HTR-8/SVneo (cell line): ENCODE results near the gene PLEKHA5.
A peak's percentile ranks its signal among the peaks of the same experiment; 100 is the strongest.

ENCODE experiments used
- DNase-seq: peaks from one replicate; pipeline ENCODE4 v3.0.0; 2011; ENCODE audit warnings: low spot score, mixed read lengths; ENCODE audit not compliant: insufficient read length
- FAIRE-seq: peaks from 2 replicates; lab custom pipeline; 2011; peaks lifted over from hg19 to GRCh38; lab: Jason Lieb, UNC

Gene PLEKHA5

DNA sequence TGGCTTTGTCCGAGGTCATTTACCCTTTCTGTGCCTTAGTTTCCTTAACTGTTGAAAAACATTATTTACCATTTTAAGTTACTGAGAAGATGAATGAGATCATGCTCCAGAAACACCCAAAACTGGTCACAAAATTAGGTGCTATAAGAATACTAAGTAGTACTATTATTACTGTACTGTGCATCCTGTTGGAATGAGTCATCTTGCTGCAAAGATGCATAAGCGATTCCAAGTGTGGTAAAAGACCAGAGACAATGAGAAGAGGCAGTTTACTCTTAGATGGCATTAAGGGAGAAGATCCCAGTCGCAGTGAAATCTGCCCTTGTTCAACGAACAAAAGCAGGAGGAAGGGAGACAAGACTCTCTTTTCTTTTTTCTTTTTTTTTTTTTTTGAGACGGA lies 4.2 kb upstream of the PLEKHA5 start:
- no peak for DNase-seq
- no peak for FAIRE-seq

DNA sequence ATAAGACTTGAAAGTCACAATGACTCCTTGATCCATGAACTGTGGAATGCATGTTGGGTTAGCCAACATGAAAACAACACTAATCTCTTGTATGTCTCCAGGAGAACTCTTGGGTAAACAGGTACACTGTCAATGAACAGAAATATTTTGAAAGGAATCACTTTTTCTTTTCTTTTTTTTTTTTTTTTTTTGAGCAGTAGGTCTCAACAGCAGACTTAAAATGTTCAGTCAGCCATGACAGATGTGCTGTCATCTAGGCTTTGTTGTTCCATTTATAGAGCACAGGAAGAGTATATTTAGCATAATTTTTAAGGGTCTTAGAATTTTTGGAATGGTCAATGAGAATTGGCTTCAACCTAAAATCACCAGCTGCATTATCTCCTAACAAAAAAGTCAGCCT lies 2.3 kb upstream of the PLEKHA5 start:
- no peak for DNase-seq
- no peak for FAIRE-seq

DNA sequence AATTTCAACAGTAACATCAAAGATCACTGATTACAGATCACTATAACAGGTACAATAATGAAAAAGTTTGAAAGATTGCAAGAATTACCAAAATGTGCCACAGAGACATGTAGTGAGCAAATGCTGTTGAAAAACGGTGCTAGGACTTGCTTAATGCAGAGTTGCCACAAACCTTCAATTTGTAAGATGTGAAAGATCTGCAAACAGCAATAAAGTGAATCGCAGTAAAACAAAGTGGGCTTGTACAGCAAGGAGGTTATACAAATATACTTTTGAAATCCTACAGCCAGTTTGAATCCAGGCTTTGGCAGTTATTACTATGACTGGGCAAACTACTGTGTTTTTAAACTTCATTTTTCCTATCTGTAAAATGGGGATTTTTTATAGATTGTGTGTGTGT lies 1.0 kb upstream of the PLEKHA5 start:
- DNase-seq (no peak), FAIRE-seq (no peak)

DNA sequence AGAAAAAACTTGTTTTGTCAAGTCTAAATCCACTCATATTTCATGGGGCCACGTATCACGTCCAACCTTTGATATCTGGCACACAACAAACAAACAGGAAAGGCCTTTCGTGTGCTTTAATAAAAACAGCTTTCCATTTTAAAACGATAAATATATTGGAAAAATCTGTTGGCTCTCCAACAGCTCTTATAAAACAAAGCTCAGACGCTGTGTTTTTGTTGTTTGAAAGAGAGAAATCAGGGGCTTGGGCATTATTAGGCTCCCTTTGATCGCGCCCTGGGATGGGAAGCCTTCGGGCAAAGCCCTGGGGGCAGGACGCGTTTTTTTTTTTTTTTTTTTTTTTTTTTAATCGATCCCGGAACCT lies 429 bp upstream of the PLEKHA5 start:
- DNase-seq: no peak
- no peak for FAIRE-seq

DNA sequence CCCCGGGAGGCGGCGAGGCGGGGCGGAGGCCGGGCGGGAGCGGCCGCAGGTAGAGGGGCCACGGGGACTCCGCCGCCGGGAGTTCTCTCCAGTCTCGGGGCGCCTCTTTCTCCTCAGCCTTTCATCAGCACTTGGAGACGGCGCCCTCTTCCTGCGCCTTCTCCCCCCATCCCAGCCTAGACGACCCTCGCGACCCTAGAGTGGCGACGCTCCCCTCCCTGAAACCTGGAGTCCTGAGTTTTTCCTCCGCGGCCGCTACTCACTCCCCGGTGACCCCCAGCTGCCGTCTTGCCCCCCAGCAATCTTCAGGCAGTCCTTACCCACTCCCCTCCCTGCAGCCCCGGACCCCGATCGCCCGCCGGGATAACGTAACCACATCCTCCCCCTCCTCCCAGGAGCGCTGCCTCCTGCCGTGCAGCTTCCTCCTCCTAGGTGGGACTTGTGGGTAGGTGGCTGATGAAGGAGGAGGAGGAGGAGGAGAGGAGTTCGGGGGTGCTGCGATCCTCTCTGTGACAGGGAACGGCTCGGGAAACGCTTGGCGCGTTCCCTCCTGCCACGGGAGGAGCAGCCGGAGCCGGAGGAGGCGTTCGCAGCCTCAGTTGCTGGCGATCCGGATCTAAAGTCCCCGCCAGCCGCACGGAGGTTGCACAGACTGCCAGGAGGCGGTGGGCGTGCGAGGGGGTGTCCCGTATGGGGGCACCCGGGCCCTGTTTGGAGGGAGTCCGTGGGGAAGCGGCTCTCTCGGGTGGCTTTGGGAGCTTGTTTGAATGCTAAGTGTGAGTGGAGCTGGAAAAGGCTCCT lies 891 bp downstream of the PLEKHA5 start:
- FAIRE-seq: peak; percentile 92

DNA sequence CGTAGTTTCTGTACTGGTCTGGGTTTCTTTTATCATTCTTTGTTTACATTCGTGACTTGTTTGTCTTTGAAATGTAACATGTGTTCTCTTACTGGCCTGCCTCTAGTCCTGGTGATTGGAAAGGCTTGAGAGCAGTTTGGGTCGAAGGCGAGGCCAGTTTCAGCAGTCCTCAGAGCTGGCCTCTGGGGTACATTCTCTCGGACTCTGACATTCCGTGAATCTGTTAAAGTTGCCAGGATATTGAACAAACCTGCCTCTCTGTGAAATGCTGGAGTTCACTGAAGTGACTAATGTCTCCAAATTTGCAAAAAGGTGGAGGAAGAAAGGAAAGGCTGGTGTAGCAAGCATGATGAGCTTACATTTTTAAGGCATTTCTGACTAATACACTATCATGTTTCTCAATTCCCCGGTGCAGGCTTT lies 1.5 kb downstream of the PLEKHA5 start:
- FAIRE-seq: peak; percentile 16
- peak; percentile 14 for DNase-seq

More for the DNA sequence above, 891 bp downstream of the PLEKHA5 start:
- DNase-seq: peak; percentile 25

DNA sequence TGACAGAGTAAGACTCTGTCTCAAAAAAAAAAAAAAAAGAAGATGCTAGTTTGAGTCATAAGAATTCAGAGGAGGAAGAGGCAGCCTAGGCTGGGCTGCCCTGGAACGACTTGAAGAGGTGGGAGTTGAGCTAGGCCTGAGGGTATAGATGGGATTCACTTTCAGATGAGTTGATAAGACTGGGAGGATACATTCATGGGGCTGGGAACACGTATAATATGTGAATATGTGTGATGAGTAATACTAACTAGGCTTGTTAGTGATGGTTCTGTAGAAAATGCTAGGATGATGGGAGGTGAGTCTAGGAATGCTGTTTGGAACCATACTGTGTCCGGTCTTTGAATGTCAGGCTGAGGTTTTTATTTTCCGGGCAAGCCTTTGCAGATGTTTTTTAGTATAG lies 9.0 kb downstream of the PLEKHA5 start:
- DNase-seq: peak; percentile 71
- peak; percentile 49 for FAIRE-seq

DNA sequence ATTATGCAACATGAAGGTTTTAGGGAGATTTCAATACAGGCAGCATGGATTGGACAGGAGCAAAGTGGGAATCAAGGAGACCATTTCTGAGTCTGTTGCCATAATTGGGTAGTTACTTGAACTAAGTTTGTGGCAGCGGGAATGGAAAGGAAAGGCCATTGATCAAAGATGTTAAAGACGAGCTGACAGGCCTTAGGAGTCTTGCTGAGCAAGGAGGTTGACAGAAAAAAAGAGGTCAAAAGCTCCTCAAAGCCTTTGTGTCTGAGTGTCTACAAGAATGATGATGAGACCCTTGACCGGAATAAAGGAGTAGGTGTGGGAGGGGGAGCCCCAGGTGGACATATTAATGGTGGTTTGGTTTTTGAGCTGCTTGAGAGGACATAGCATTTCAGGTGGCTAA lies 9.4 kb downstream of the PLEKHA5 start:
- DNase-seq (no peak), FAIRE-seq (no peak)

DNA sequence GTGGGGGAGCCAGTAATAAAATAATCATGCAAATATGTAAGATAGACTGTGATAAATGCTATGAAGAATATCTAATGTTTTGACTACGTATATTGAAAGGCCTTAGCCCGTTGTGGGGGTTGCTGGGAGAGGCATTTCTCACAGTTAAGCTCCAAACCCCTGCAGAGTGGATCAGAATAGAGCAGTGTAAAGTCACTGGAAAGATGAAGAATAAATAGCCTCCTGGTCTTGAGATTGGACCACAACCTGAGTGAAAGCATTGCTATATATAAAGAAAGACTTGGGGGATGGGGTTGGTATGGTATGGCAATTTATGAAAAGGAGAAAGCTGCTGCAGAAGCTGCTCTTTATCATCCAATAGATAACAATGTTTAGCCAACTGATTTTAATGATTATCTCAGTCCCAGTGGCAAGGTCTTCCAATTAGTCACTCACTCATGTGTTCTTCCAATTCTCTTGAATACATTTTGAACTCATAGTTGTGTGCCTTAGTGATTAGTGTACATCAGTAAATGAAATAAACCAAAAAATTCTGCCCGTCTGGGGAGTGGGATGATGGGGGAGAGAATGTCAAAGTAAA lies 10.2 kb downstream of the PLEKHA5 start:
- DNase-seq: no peak
- no peak for FAIRE-seq

DNA sequence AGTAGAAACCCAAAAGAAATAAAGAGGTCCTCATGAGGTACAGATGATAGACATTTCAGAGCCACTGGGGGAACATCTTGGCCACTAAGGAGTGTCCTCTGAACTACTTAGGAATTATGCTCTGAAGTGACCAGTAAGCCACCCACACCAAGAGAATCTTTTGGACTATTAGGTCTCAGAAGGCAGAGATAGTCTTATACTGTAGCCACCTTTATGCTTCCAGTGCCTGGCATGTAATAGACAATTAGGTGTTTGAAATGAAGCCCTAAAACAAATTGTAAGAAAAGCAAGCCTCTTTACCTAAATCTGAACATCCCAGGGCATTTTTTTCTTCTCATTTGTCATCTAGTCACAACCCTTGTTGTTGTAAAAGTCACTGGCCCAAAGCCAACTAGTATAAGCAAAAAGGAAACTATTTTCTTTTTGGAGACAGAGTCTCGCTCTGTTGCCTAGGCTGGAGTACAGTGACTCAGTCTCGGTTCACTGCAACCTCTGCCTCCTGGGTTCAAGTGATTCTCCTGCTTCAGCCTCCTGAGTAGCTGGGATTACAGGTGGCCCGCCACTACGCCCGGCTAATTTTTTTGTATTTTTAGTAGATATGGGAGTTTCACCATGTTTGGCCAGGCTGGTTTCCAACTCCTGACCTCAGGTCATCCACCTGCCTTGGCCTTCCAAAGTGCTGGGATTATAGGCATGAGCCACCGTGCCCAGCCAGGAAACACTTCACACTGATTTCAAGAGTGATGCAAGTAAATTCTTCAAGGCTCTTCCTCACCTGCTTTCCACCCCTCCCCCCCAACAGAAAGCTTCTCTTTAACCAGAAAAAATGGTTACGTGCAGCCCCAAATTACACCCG lies 11.1 kb downstream of the PLEKHA5 start:
- FAIRE-seq (no peak), DNase-seq (no peak)

DNA sequence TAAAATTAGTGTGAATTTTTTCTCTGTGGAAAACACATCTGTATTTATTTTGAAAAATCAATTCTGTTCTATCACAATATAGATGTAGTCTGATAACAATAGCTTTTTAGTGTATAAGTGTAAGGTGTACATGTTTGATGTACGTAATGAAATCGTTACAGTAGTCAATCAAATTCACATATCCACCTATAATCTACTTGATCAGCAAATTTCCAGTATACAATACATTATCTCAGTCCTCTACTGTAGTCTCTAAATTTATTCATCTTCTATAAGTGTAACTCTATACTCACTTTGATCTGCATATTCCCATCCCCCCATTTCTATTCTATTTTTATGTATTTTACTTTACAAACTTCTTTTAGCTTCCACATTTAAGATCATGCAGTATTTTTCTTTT lies 13.0 kb downstream of the PLEKHA5 start:
- FAIRE-seq: no peak
- DNase-seq: no peak

DNA sequence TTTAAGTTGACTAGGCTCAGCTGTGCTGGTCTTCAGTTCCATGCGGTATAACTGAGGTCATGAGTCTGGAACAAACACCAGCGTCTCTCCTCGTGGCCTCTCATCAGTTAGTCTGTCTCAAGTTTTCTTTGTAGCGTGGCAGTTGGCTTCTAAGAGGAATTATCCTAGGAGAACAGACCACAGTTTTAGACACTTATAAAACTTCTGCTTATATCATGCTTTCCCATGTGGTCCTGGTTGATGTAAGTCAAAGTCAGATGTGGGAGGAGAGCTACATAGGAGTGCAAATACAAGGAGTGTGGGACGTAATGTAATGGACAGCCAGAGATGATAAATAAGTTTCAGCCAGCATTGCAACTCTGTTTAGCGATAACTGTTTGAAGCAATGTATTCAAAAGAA lies 14.8 kb downstream of the PLEKHA5 start:
- FAIRE-seq: no peak
- no peak for DNase-seq

DNA sequence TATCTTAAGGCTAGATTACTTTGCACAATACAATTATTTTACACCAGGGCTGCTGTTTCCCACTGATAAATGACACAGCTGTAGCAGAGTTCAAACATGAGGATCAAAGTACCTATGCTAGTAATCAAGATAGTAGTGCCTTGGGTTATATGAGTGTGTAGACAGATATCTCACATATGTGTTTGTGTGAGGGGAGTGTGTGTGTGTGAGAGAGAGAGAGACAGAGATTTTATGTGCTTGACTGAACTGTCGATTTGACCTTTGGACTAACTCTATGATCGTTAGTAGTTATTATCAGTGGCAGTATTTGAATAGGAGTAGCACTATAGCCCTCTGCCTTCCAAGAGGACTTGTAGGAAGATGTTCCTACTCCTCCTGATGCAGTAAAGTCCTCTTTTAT lies 15.5 kb downstream of the PLEKHA5 start:
- FAIRE-seq: no peak
- no peak for DNase-seq

DNA sequence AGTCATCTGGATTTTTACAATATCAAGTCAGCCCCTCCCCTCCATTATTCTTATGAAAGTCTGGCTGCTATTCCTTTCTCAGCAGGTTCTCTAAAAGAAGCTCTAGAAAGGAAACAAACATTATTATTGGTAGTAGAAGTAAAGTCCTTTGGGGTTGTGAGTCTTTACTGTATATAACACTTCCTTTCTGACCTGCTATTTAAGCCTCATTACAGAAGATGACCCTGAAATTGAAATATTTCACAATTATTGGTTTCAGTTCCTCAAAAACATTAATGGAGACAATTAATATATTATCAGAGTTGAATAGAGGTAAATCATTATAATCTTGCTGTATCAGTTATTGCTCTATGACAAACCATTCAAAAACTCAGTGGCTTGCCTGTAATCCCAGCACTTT lies 19.3 kb downstream of the PLEKHA5 start:
- DNase-seq (no peak), FAIRE-seq (no peak)

DNA sequence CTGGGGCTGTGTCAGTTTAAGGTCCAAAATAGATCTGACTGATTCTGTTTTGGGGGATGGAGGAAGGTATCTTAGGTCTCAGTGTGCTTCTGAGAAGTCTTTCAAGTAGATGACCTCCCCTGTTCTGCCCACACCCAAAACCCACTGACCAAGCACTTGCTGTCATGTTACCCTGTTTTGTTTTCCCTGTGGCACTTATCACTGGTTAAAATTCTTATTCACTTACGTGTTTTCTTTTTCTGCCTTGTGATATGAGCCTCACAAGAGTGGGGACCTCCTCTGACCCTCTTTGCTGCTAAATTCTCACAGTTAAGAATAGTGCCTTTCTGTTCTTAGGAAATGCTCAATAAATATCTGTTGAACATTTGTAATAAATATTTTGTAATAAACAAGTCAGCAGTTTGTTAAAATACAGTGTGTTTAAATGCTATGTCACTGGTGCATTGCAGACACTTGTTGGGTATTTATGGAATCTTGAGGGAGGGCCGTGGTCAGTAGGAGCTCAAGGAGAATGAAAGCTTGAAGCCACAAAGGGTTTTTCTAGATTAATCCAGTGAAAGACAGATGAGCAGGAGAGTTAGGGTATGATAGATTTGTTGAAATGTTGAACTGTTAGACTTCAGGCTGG lies 20.9 kb downstream of the PLEKHA5 start:
- FAIRE-seq: no peak

DNA sequence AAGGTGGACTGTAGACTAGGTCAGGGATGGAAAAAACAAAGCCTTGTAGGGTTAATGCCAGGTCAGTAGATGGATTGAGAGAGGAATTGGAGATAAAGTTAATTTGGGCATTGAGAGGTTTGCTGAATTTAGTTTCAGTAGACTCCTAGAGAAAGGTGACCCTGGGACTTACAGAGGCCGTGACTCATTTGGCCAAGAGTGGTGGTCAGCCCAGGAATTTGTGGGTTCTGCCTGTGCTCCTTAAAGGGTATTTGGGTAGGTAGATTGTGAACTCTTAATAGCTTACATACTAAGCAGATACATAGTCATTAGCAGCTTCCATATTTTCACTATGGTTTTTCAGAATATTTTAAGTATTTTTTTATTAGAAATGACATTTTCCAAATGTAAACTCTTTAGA lies 21.8 kb downstream of the PLEKHA5 start:
- FAIRE-seq (no peak), DNase-seq (no peak)

More for the DNA sequence above, 20.9 kb downstream of the PLEKHA5 start:
- no peak for DNase-seq

DNA sequence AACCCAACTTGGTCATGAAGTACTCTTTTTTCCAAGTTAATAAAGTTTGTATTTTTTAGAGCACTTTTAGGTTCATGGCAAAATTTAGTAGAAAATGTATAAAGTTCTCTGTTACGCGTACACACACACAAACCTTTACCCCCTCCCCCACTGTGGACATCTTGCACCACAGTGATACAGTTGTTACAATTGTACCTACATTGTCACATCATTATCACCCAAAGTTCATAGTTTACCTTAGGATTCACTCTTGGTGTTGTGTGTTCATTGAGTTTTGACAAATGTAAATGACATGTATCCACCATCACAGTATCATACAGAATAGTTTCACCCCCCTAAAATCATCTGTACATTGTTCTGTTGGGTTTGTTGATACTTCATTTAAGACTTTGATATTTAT lies 23.9 kb downstream of the PLEKHA5 start:
- DNase-seq: no peak
- peak; percentile 46 for FAIRE-seq

DNA sequence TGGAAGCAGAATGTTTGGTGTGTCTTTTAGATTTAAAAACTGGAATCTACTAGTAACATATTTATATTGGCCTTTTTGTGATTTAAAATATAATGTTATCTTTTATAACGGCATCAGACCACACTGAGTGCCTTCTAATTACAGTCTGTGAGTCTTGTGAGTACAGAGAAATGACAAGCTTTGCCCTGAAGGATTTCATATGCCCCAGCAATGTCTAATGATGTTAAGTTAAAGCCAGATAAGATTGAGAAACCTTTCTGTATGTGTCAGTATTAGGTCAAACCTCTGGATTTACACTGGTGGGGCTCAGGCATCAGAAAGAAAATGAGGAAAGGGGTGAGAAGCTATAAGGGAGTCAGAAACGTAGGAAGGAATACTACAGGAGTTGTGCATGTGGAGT lies 25.2 kb downstream of the PLEKHA5 start:
- FAIRE-seq: no peak
- no peak for DNase-seq

DNA sequence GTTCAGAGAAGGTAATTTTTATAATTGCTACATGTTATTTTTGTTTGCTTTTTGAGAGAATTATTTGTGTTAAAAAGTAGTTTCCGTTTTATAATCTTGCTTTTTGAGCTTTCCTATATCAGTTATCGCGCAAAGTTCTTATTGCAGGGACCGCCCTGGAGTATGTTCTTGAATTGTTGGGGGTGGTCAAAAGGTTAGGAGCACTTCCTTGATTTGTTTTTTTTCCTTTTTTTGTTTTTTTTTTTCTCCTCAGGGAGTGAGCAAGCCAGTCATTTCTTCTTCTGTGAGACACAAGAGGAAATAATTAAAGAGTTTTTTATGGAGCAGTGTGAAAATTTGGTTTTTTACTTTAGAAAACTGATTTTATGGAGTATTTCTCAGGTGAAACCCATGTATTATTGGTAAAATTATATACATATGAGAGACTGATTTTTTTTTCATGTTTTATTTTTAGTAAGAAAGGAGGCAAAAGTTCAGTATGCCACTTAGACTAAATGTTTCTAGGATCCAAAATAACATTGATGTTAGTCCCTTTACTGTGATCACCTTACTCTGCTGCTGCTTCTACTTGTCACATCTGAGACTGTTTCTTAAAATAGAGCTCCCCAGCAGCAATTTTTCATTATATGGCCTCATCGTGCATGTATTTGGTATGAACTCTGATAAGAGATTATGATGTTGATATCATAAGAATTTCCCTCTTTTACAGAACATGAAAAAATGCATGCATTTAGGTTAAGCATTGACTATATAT lies 26.6 kb downstream of the PLEKHA5 start:
- FAIRE-seq: no peak

DNA sequence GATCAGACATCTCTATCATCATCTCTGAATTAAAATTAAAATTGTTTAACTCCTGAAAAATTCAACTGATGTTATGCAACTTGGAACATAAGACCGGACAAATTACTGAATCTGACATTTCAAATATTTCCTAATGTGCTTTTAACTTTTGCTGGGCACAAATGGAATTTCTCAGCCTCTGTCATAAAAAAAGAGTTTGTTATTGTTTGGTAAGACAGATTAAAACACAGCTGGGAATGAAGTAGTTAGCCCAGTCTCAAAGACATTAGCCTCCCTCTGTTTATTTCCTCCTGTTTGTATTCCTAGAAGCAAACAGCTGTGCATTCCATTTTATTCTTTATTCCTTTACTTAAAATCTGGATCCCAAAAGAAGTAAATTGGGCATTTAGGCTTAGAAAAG lies 29.4 kb downstream of the PLEKHA5 start:
- DNase-seq (no peak), FAIRE-seq (no peak)

More for the DNA sequence above, 26.6 kb downstream of the PLEKHA5 start:
- DNase-seq: no peak
